Measurements from ENCODE around the gene ATP6V1F.

ATP6V1F gene

GRCh38 chr7:128865996-128866877 is 3.6 kb downstream of the ATP6V1F start:
- ATAC-seq (replicated peaks): no peak
- Mint-ChIP-seq H3K4me1 (peaks cover 39 to 67% of the 10 kb centered on the region in 2 donors), H3K4me3 (no peak overlapping the region), H3K9me3 (no peaks in the 10 kb centered on the region), H3K36me3 (peaks cover 32 to 39% of the 10 kb centered on the region in 2 donors), H3K27ac (no peak overlapping the region), H3K27me3 (peaks cover 10 to 18% of the 10 kb centered on the region in 2 donors)
- no peak for DNase-seq

- H3K27me3 Mint-ChIP-seq: peaks cover 10 to 19% of the 10 kb centered on the region in 2 donors
- H3K27ac Mint-ChIP-seq: no peak overlapping the region
- H3K4me1 Mint-ChIP-seq: peaks cover 36 to 64% of the 10 kb centered on the region in 2 donors
- H3K4me3 Mint-ChIP-seq: no peak overlapping the region
- DNase-seq (no peak), ATAC-seq (replicated peaks) (no peak)
- peaks cover 32 to 39% of the 10 kb centered on the region in 2 donors for H3K36me3 Mint-ChIP-seq
- no peaks in the 10 kb centered on the region for H3K9me3 Mint-ChIP-seq
These were observed 4.6 kb downstream of the ATP6V1F start for GRCh38 chr7:128867241-128867640.

DNA sequence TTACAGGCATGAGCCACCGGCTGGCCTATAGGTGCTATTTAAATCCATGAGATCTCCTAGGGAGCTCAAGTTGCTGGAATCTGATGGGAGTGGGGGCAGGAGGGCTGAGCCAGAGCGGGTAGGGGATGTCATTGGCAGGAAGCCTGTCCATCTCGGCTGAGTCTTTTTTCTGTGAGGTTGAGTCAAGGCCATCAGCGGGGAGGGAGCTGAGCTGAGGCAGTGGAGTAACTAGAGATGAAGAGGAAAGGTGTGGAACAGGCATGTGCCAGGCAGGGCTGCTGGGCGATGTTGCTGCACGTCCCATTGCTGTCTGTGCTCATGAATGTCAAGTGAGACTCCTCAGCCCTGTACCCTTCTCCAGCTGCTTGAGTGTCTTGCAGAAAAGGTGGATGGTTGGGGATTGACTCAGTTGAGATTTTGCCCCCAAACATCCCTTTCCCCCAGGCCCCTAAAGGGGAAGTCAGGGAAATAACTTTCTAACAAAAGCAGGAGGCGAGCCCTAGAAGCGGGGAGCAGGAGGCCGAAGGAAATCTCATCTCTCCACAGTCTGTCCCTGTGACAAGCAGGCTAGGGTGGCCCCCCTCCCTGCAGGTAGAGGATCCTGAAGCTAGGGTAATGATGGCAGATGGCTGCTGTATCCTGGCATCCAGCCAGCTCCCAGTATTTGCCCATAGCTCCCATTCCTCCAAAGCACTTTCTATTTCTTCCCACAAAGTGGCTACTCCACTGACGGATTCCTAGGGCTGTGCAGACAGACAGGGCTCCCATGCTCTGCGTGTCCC is 5.4 kb downstream of the ATP6V1F start:
- no peak overlapping the region for H3K27ac Mint-ChIP-seq
- H3K4me1 Mint-ChIP-seq: peaks cover 33 to 60% of the 10 kb centered on the region in 2 donors
- peak overlapping the region; percentile 62 to 79 for H3K4me3 Mint-ChIP-seq
- ATAC-seq (replicated peaks) (no peak), DNase-seq (no peak)
- H3K9me3 Mint-ChIP-seq: no peaks in the 10 kb centered on the region
- H3K27me3 Mint-ChIP-seq: peaks cover 10 to 19% of the 10 kb centered on the region in 2 donors
- peaks cover 29 to 35% of the 10 kb centered on the region in 2 donors for H3K36me3 Mint-ChIP-seq

DNA sequence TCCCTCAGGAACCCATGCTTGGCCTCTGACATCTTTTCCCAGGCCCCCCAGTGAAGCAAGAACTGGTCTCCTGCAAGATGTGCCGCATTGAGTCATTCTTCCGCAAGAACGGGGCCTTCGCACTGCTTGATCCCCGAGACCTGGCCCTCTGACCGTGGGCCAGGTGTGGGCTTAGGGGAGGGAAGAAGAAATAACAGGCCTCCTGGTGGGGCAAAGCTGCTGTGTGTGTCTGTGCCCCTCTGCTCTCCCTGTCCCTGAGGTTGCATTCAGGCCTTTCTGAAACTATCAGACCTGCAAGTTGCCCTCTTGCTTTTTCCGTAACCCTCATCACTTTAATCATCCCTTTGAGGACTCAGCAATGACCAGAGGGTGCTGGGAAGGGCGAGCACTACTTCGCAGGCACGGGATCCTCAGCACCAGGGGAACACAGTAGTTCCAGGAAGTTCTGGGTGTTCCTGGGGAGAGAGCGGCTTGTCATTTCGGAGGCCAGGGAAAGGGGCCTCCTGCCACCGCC is 6.0 kb downstream of the ATP6V1F start:
- Mint-ChIP-seq H3K4me1 (peaks cover 32 to 57% of the 10 kb centered on the region in 2 donors), H3K4me3 (peak overlapping the region; percentile 67 to 79), H3K27ac (no peak overlapping the region), H3K9me3 (no peaks in the 10 kb centered on the region), H3K27me3 (peaks cover 10 to 19% of the 10 kb centered on the region in 2 donors), H3K36me3 (peaks cover 29 to 35% of the 10 kb centered on the region in 2 donors)
- ATAC-seq (replicated peaks) (peak in 1 of 2 donors; percentile 4), DNase-seq (no peak)

- peak; percentile 32 for DNase-seq
- peaks cover 31 to 53% of the 10 kb centered on the region in 2 donors for H3K4me1 Mint-ChIP-seq
These were observed 6.7 kb downstream of the ATP6V1F start for GRCh38 chr7:128869138-128869943.

DNA sequence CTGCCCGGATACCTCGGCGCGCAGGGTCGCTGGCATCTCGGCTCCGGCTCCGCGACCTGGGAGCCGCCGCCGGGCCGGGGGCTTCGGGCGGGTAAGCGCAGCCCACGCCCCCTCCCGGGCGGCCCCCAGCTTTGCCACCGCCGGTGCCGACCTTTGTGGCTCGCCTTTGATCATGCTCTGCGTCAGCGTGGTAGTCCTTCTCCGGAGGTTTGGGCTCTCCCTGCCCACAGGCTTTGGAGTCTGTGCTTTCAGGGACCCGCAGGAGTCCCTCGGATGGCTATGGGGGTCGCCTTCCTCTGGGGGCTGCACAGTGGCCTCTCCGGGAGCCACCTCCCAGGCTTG is 7.3 kb downstream of the ATP6V1F start:
- ATAC-seq (replicated peaks) (peak; percentile 38 to 44), DNase-seq (no peak)
- H3K36me3 Mint-ChIP-seq: peaks cover 29 to 34% of the 10 kb centered on the region in 2 donors
- no peak overlapping the region for H3K27ac Mint-ChIP-seq
- no peaks in the 10 kb centered on the region for H3K9me3 Mint-ChIP-seq
- peaks cover 31 to 50% of the 10 kb centered on the region in 2 donors for H3K4me1 Mint-ChIP-seq
- H3K4me3 Mint-ChIP-seq: peak overlapping the region; percentile 69 to 77
- H3K27me3 Mint-ChIP-seq: peaks cover 10 to 19% of the 10 kb centered on the region in 2 donors

More at GRCh38 chr7:128869138-128869943, 6.7 kb downstream of the ATP6V1F start:
- H3K4me3 Mint-ChIP-seq: peak overlapping the region; percentile 67 to 79
- peaks cover 10 to 19% of the 10 kb centered on the region in 2 donors for H3K27me3 Mint-ChIP-seq
- H3K9me3 Mint-ChIP-seq: no peaks in the 10 kb centered on the region
- H3K27ac Mint-ChIP-seq: no peak overlapping the region
- peaks cover 29 to 35% of the 10 kb centered on the region in 2 donors for H3K36me3 Mint-ChIP-seq
- peak; percentile 88 to 90 for ATAC-seq (replicated peaks)

GRCh38 chr7:128871050-128871449 is 8.4 kb downstream of the ATP6V1F start:
- Mint-ChIP-seq H3K36me3 (peaks cover 19 to 23% of the 10 kb centered on the region in 2 donors), H3K27me3 (peaks cover 10 to 19% of the 10 kb centered on the region in 2 donors), H3K9me3 (no peaks in the 10 kb centered on the region), H3K4me3 (peak overlapping the region in 1 of 2 donors; percentile 39), H3K27ac (peak overlapping the region; percentile 71), H3K4me1 (peaks cover 22 to 39% of the 10 kb centered on the region in 2 donors)
- ATAC-seq (replicated peaks) (no peak), DNase-seq (no peak)

GRCh38 chr7:128872394-128872824 is 9.8 kb downstream of the ATP6V1F start:
- Mint-ChIP-seq H3K4me3 (no peak overlapping the region), H3K9me3 (no peaks in the 10 kb centered on the region), H3K27ac (no peak overlapping the region), H3K36me3 (peaks cover 10 to 11% of the 10 kb centered on the region in 2 donors), H3K27me3 (peaks cover 10 to 19% of the 10 kb centered on the region in 2 donors), H3K4me1 (peaks cover 14 to 31% of the 10 kb centered on the region in 2 donors)
- no peak for DNase-seq
- no peak for ATAC-seq (replicated peaks)

DNA sequence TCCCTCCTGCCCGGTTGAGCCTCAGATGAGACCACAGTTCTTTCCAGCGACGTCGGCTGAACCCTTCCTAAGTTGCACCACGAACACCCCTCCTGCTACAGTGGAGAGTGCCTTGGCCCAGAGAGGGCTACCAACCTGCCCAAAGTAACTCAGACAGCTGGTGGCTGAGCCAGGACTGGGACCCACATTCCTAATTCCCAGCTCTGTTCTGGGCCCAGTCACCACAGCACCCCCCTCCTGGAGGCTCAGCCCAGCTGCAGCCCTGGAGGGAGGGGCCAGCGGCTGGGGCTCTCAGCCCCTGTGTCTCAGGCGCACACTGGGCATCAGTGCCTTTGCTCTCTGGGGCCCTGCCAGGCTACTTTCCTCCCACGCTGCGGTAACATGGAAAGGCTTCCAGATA is 10.6 kb downstream of the ATP6V1F start:
- no peak for ATAC-seq (replicated peaks)
- no peak for DNase-seq
- H3K9me3 Mint-ChIP-seq: no peaks in the 10 kb centered on the region
- peaks cover 10 to 14% of the 10 kb centered on the region in 2 donors for H3K27me3 Mint-ChIP-seq
- H3K4me3 Mint-ChIP-seq: no peak overlapping the region
- peaks cover 6% of the 10 kb centered on the region in 2 donors for H3K36me3 Mint-ChIP-seq
- H3K27ac Mint-ChIP-seq: no peak overlapping the region
- peaks cover 11 to 24% of the 10 kb centered on the region in 2 donors for H3K4me1 Mint-ChIP-seq

GRCh38 chr7:128874140-128875031 is 11.7 kb downstream of the ATP6V1F start:
- Mint-ChIP-seq H3K36me3 (no peaks in the 10 kb centered on the region), H3K9me3 (no peaks in the 10 kb centered on the region), H3K27me3 (peaks cover 10 to 14% of the 10 kb centered on the region in 2 donors), H3K4me1 (peaks cover 4 to 13% of the 10 kb centered on the region in 2 donors), H3K4me3 (no peak overlapping the region), H3K27ac (no peak overlapping the region)
- ATAC-seq (replicated peaks): no peak
- DNase-seq: no peak

- Mint-ChIP-seq H3K27me3 (peaks cover 5 to 8% of the 10 kb centered on the region in 2 donors), H3K4me1 (peaks cover 0 to 5% of the 10 kb centered on the region in 2 donors), H3K9me3 (no peaks in the 10 kb centered on the region), H3K4me3 (no peak overlapping the region), H3K27ac (no peak overlapping the region), H3K36me3 (no peaks in the 10 kb centered on the region)
- ATAC-seq (replicated peaks) (no peak), DNase-seq (no peak)
These were observed 12.9 kb downstream of the ATP6V1F start for GRCh38 chr7:128875523-128875948.

- DNase-seq (no peak), ATAC-seq (replicated peaks) (no peak)
- no peaks in the 10 kb centered on the region for H3K4me1 Mint-ChIP-seq
- H3K36me3 Mint-ChIP-seq: no peaks in the 10 kb centered on the region
- H3K4me3 Mint-ChIP-seq: no peak overlapping the region
- no peaks in the 10 kb centered on the region for H3K9me3 Mint-ChIP-seq
- peaks cover 3 to 7% of the 10 kb centered on the region in 2 donors for H3K27me3 Mint-ChIP-seq
- H3K27ac Mint-ChIP-seq: no peak overlapping the region
These were observed 13.5 kb downstream of the ATP6V1F start for GRCh38 chr7:128876127-128876526.

DNA sequence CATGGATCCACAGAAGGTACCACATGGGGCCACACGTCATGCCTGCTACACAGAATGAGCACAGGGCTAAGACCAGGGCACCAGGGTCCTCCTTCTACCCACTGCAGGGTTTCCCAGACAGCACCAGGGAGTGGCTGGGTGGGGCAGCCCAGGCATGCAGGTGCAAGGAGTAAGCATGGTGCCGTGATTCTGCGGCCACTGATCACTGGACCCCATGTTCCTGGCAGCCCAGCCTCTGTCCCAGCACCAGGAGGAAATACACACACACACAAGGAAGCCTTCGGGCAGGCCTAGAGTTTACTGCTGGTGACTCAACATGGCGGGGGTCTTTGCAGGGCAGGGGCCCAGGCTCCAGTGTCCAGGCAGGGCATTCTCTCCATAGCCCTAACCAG is 13.9 kb downstream of the ATP6V1F start:
- Mint-ChIP-seq H3K4me1 (no peaks in the 10 kb centered on the region), H3K36me3 (no peaks in the 10 kb centered on the region), H3K4me3 (no peak overlapping the region), H3K27me3 (peaks cover 4 to 9% of the 10 kb centered on the region in 2 donors), H3K9me3 (no peaks in the 10 kb centered on the region), H3K27ac (no peak overlapping the region)
- ATAC-seq (replicated peaks): no peak
- DNase-seq: no peak
